PC-9 (cell line): ENCODE measurements around the gene SFTPA2. TPM values are rescaled to one million over a fixed set of nuclear protein-coding genes. Genes with fewer than 3 reads are reported as not detected.
"Not testable (repeated sequence)": the region's sequence is repeated elsewhere in the genome, so short reads cannot be mapped to it uniquely, and the experiment has no call there.

Source experiments
- BruUV-seq: library from RNA; stranded (reverse); fragments of 400-500 nt; replicated peaks from 2 replicates; lab custom pipeline; 2021; lab: Mats Ljungman, UMichigan
- CTCF ChIA-PET: fragments of 300-600 bp; sonication (Branson Sonifier 250); formaldehyde crosslinking; loops from one replicate; lab custom pipeline; 2022; ENCODE audit warnings: antibody characterized with exemption; lab: Charles Lee
- POLR2A ChIA-PET: fragments of 300-600 bp; sonication (Branson Sonifier 250); formaldehyde crosslinking; loops from one replicate; lab custom pipeline; 2022; ENCODE audit warnings: antibody characterized with exemption; ENCODE audit not compliant: unreplicated experiment; lab: Charles Lee
- DNase-seq, 2 experiments: peaks; one replicate each; pipeline versions ENCODE4 v3.0.0 to v3.0.0-alpha.2; 2015 to 2022; ENCODE audit warnings: mixed read lengths in 1 of 2
- H2AFZ ChIP-seq: fragments of 200-600 bp; sonication (generic); 2 replicates; pipeline ENCODE4 v1.8.1; 2017; ENCODE audit warnings: antibody characterized with exemption
- H3F3A ChIP-seq: fragments of 200-600 bp; sonication (generic); 2 replicates; pipeline ENCODE4 v1.8.1; 2017; ENCODE audit warnings: antibody characterized with exemption, mild to moderate bottlenecking, low read depth; ENCODE audit not compliant: insufficient read depth
- H3K27ac ChIP-seq: fragments of 200-600 bp; sonication (generic); 2 replicates; pipeline ENCODE4 v1.6.1; 2016; ENCODE audit warnings: mixed run types
- H3K27me3 ChIP-seq: fragments of 200-600 bp; sonication (generic); 2 replicates; pipeline ENCODE4 v1.6.1; 2016; ENCODE audit warnings: low read depth, mixed run types; ENCODE audit not compliant: insufficient read depth
- H3K36me3 ChIP-seq: fragments of 200-600 bp; sonication (generic); 2 replicates; pipeline ENCODE4 v1.6.1; 2016; ENCODE audit warnings: low read depth, mixed run types
- H3K4me1 ChIP-seq: fragments of 200-600 bp; sonication (generic); replicated peaks from 2 replicates; pipeline ENCODE4 v1.6.1; 2016; ENCODE audit warnings: mixed run types; ENCODE audit not compliant: insufficient read depth
- H3K4me2 ChIP-seq: fragments of 200-600 bp; sonication (generic); 2 replicates; pipeline ENCODE4 v1.6.1; 2017; ENCODE audit warnings: mixed run types
- H3K4me3 ChIP-seq: fragments of 200-600 bp; sonication (generic); 2 replicates; pipeline ENCODE4 v1.6.1; 2016; ENCODE audit warnings: mixed run types
- H3K79me2 ChIP-seq: fragments of 200-600 bp; sonication (generic); 2 replicates; pipeline ENCODE4 v1.6.1; 2017; ENCODE audit warnings: low read depth, mixed run types
- H3K9me2 ChIP-seq: fragments of 200-600 bp; sonication (generic); 2 replicates; pipeline ENCODE4 v1.8.1; 2017; ENCODE audit warnings: mild to moderate bottlenecking; ENCODE audit not compliant: insufficient read depth
- H3K9me3 ChIP-seq: fragments of 200-600 bp; sonication (generic); 2 replicates; pipeline ENCODE4 v1.8.1; 2016; ENCODE audit warnings: low read depth; ENCODE audit not compliant: insufficient read depth
- H4K20me1 ChIP-seq: fragments of 200-600 bp; sonication (generic); 2 replicates; pipeline ENCODE4 v1.8.1; 2017; ENCODE audit not compliant: insufficient read depth
- CTCF ChIP-seq: fragments of 200-600 bp; sonication (generic); conservative IDR thresholded peaks from 2 replicates; pipeline ENCODE4 v1.6.1; 2017; ENCODE audit warnings: mixed run types, antibody characterized with exemption, mild to moderate bottlenecking, moderate library complexity
- EZH2 ChIP-seq: fragments of 200-600 bp; sonication (generic); IDR thresholded peaks from 2 replicates; pipeline ENCODE4 v1.8.0; 2017; ENCODE audit warnings: antibody characterized with exemption, low read depth
- intact Hi-C: fragments of 100-400 bp; cut with micrococcal nuclease; formaldehyde crosslinking; loops from one replicate; pipeline ENCODE4 v1.10.0; 2022; ENCODE audit not compliant: unreplicated experiment
- total RNA-seq: library from RNA; stranded (reverse); gene quantifications from 2 replicates; pipeline ENCODE4 v1.2.3, GENCODE V29; 2021

The SFTPA2 gene
- total RNA-seq, 1 experiment from 2014 or later, result not detected

DNA sequence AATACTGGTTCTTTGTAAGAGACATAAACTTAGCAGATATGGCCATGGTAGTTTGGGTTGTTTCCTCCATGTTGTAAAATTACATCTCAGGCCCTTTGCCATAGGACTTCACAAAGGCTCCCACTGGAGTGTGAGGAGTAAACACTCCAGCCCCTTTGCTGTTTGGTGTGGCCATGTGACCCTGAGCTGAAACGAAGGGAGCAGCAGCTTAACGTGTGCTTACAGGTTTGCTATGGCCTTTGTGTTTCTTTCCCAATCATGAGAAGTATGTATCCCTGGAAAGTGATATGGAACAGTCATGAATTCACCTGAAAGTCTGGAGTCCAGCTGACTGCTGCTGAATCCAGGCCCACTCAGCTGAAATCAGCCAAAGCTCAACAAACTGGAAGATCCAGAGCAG is 26.7 kb upstream of the SFTPA2 start:
- Histone ChIP-seq H3F3A (no peaks in the 10 kb centered on the region), H3K4me2 (no peak overlapping the region), H3K4me1 (no peaks in the 10 kb centered on the region), H3K27ac (no peak overlapping the region), H4K20me1 (no peaks in the 10 kb centered on the region), H3K9me3 (no peaks in the 10 kb centered on the region), H3K79me2 (no peaks in the 10 kb centered on the region), H3K9me2 (no peaks in the 10 kb centered on the region), H3K27me3 (peaks cover 68% of the 10 kb centered on the region), H2AFZ (no peak overlapping the region), H3K4me3 (no peak overlapping the region), H3K36me3 (no peaks in the 10 kb centered on the region)
- no peak for TF ChIP-seq CTCF
- TF ChIP-seq EZH2, result no peak
- no TSS peak for BruUV-seq
- intact Hi-C loops, result no loop called here
- ChIA-PET CTCF (no interaction called here), POLR2A (no interaction called here)
- no peak for DNase-seq

DNA sequence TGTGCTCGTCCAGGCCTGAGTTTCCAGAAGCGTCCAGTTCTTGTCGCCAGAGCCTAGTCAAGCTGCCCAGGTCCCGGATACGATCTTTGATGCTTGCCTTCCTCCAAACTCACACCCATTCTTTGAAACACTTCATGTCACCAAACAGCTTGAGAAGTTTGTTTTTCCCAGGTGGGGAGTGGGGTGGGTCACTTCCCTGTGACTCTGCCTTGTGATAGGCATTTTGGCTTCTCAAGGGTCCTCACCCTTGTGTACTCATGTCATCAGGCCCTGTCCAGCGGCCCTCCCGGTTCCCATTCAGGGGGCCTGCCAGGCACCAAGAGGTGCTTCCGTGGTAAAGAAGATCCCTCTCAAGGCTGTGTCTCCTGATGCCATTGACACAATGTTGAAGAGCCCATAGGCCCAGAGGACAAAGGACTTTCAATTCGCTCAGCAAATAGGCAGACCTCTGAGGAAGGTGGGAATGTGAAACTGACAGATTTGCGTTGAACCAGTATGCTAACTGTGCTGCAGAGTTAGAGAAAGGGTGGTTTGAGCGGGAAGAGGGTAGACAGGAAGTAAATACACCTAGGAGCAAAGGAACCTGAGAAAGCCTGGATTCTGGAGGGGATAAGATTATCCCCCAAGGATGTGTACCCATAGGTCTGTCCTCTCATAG is 25.8 kb upstream of the SFTPA2 start:
- H4K20me1 ChIP-seq, result no peaks in the 10 kb centered on the region
- H3K4me1 ChIP-seq, result no peaks in the 10 kb centered on the region
- BruUV-seq, result no TSS peak
- CTCF ChIA-PET, result no interaction called here
- POLR2A ChIA-PET, result no interaction called here
- H2AFZ ChIP-seq, result no peak overlapping the region
- H3K79me2 ChIP-seq, result no peaks in the 10 kb centered on the region
- peaks cover 61% of the 10 kb centered on the region for H3K27me3 ChIP-seq
- H3K4me3 ChIP-seq, result no peak overlapping the region
- H3K27ac ChIP-seq, result no peak overlapping the region
- no peaks in the 10 kb centered on the region for H3K36me3 ChIP-seq
- no peaks in the 10 kb centered on the region for H3K9me3 ChIP-seq
- H3F3A ChIP-seq, result no peaks in the 10 kb centered on the region
- no peak overlapping the region for H3K4me2 ChIP-seq
- DNase-seq, result no peak
- TF ChIP-seq EZH2 (no peak), CTCF (no peak)
- intact Hi-C loops, result no loop called here
- no peaks in the 10 kb centered on the region for H3K9me2 ChIP-seq

DNA sequence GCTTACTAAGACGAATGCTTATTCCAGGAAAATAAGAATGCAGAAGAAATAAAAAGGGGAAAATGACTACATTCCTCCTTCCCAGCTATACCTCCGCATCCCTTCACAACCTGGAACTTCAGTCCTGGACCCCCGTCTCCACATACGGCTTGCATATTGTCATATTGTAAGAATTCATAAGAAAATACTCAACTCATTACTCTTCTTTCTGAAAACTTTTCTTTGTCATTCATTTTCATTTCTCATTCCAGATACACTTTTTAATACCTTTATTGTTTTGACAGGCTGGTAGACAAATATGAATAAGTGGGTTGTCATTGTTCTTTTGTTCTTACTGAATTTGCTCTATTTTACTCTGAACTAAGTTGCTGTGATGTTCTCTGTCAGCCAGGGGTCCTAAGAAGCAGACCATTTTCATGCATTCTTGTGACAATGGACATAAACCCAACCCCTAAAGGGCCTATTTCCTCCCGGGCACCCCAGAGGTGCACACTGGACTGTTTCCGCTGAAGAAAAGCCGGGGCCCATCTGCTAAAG is 23.3 kb upstream of the SFTPA2 start:
- Histone ChIP-seq H3K36me3 (no peaks in the 10 kb centered on the region), H3K9me2 (no peaks in the 10 kb centered on the region), H3F3A (no peaks in the 10 kb centered on the region), H3K27ac (no peak overlapping the region), H3K27me3 (peaks cover 49% of the 10 kb centered on the region), H3K4me1 (no peaks in the 10 kb centered on the region), H4K20me1 (no peaks in the 10 kb centered on the region), H3K4me2 (no peak overlapping the region), H3K4me3 (no peak overlapping the region), H3K79me2 (no peaks in the 10 kb centered on the region), H3K9me3 (no peaks in the 10 kb centered on the region), H2AFZ (no peak overlapping the region)
- POLR2A ChIA-PET, result no interaction called here
- DNase-seq, result no peak
- intact Hi-C loops, result no loop called here
- BruUV-seq, result no TSS peak
- TF ChIP-seq CTCF (no peak), EZH2 (no peak)
- CTCF ChIA-PET, result no interaction called here

DNA sequence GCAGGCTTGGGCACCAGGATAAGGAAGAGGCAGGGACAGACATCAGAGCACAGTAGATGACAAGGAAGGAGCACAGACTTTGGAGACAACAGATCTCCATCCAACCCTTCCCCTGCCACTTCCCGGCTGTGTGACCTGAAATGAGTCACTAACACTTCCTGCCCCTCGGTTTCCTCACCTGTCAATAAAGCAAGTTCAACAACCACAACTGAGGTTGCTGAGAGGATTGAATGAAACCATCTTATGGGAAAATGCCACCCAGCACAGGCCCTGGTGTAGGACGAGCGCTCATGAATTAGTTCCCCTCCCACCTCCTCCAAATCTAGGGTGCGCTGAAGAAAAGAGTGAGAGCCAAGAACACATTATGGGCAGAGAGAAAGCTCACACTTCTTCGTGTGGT is 22.7 kb upstream of the SFTPA2 start:
- H3K4me3 ChIP-seq, H3K27ac ChIP-seq, H3K79me2 ChIP-seq, H2AFZ ChIP-seq, H3K36me3 ChIP-seq, H3K9me3 ChIP-seq, H3K9me2 ChIP-seq, POLR2A ChIA-PET, H3K4me2 ChIP-seq, H3K4me1 ChIP-seq, intact Hi-C loops, CTCF ChIA-PET, H4K20me1 ChIP-seq, BruUV-seq, DNase-seq, H3F3A ChIP-seq: not testable (repeated sequence)
- peaks cover 44% of the 10 kb centered on the region for H3K27me3 ChIP-seq
